ENCODE measurements around the gene OPRD1. TPM values are rescaled to one million over a fixed set of nuclear protein-coding genes. Genes with fewer than 3 reads are reported as not detected.

OPRD1 gene
- total and polyA plus RNA-seq, 2 donors (not counting 1 experiment from before 2014, with no cell fraction given) = not detected

DNA sequence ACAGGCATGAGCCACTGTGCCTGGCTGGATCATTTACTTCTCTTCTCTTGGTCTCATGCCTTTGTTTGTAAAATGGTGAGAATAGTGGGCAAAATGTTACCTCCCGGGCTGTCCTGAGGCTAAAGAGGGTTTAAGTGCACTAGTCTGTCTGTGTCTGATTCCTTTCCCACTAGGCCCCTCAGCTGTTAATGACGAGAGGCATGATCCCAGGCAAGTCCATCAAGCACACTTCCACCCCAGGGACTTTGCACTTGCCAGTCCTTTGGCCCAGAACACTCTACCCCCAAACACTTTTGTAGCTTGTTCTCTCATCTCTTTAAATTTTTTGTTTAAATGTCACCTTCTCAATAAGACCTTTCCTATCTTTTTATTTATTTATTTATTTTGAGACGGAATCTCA is 88.6 kb downstream of the OPRD1 start:
- Mint-ChIP-seq H3K27me3 (no peaks in the 10 kb centered on the region), H3K9me3 (ENCODE audit: insufficient read depth) (peaks cover 2% of the 10 kb centered on the region), H3K27ac (no peak overlapping the region), H3K4me1 (peaks cover 43% of the 10 kb centered on the region), H3K4me3 (no peak overlapping the region)
- ChIA-PET POLR2A (no interaction called here), CTCF (interaction anchor here (1.1 to 8.0 kb wide), 3 partner anchors 19 to 133 kb away, joined by 4 to 72 read pairs (median 7); no protein-coding TSS in a partner anchor)
- Histone ChIP-seq H3K9ac (ENCODE audit: low read length) (no peak overlapping the region), H3K27ac (ENCODE audit: low read length in 2 of 2) (no peak overlapping the region), H4K20me1 (ENCODE audit: control insufficient read depth, insufficient read depth, low read length, poor library complexity, severe bottlenecking) (peaks cover 16% of the 10 kb centered on the region), H3K36me3 (replicated peaks in 1 of 2; ENCODE audit: control extremely low read depth in 1 of 2, control insufficient read depth in 1 of 2, extremely low read depth in 1 of 2, insufficient read depth in 2 of 2, low read length in 1 of 2) (peaks cover 0 to 11% of the 10 kb centered on the region in 2 experiments), H3K4me1 (ENCODE audit: control insufficient read depth in 2 of 2, insufficient read depth in 2 of 2, low read length in 2 of 2) (peaks cover 6 to 8% of the 10 kb centered on the region in 2 donors), H2AFZ (ENCODE audit: insufficient read depth, low read depth, low read length, poor library complexity, severe bottlenecking) (no peak overlapping the region), H3K27me3 (replicated peaks in 1 of 4; ENCODE audit: control extremely low read depth in 1 of 4, control insufficient read depth in 3 of 4, insufficient read depth in 4 of 4, low read length in 3 of 4) (no peaks in the 10 kb centered on the region), H3K9me3 (ENCODE audit: control extremely low read depth in 1 of 3, control insufficient read depth in 2 of 3, insufficient read depth in 1 of 3, low read length in 2 of 3) (peaks cover 0 to 5% (median 3%) of the 10 kb centered on the region in 3 donors), H3K79me2 (ENCODE audit: control insufficient read depth, insufficient read depth, low read length) (peaks cover 76% of the 10 kb centered on the region), H3K4me3 (ENCODE audit: control extremely low read depth in 1 of 5, extremely low read depth in 1 of 5, insufficient read depth in 1 of 5, low read depth in 2 of 5, low read length in 4 of 5) (no peak overlapping the region), H3K4me2 (replicated peaks; ENCODE audit: low read depth, low read length, poor library complexity, severe bottlenecking) (no peak overlapping the region)
- 86% methylated on average over 2 of the region's 3 CpGs for WGBS (ENCODE audit: insufficient coverage)
- no peak for DNase-seq
- TF ChIP-seq, protein P1, sequence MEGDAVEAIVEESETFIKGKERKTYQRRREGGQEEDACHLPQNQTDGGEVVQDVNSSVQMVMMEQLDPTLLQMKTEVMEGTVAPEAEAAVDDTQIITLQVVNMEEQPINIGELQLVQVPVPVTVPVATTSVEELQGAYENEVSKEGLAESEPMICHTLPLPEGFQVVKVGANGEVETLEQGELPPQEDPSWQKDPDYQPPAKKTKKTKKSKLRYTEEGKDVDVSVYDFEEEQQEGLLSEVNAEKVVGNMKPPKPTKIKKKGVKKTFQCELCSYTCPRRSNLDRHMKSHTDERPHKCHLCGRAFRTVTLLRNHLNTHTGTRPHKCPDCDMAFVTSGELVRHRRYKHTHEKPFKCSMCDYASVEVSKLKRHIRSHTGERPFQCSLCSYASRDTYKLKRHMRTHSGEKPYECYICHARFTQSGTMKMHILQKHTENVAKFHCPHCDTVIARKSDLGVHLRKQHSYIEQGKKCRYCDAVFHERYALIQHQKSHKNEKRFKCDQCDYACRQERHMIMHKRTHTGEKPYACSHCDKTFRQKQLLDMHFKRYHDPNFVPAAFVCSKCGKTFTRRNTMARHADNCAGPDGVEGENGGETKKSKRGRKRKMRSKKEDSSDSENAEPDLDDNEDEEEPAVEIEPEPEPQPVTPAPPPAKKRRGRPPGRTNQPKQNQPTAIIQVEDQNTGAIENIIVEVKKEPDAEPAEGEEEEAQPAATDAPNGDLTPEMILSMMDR (IDR thresholded peaks at IDR 0.05) = no peak
- TF ChIP-seq EZH2 (IDR thresholded peaks at IDR 0.05; ENCODE audit: borderline replicate concordance, insufficient read depth, low read depth, low read length, poor library complexity, severe bottlenecking) = no peak
- intact Hi-C loops (cut with micrococcal nuclease) = no loop called here
- ATAC-seq (ENCODE audit: low read depth) = no peak

DNA sequence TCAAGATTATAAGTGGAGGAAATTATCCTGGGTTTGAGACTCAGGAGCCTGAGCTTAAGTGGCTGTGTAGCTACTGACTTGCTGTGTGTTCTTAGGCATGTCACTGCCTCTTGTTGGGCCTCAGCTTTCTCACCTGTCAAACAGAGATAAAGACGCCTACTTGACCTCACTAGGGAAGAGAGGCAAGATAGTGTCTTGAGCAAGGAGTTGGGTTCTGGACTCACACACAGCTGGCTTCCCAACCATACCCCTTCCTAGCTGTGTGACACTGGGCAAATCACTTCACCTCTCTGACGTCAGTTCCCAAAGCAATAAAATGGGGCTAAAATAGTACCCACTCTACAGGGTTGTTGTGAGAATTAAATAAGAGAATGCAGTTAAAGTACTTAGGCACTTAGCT is 90.8 kb downstream of the OPRD1 start:
- H3K36me3 ChIP-seq (replicated peaks in 1 of 2; ENCODE audit: control extremely low read depth in 1 of 2, control insufficient read depth in 1 of 2, extremely low read depth in 1 of 2, insufficient read depth in 2 of 2, low read length in 1 of 2) = no peaks in the 10 kb centered on the region
- H3K4me1 ChIP-seq (ENCODE audit: control insufficient read depth in 2 of 2, insufficient read depth in 2 of 2, low read length in 2 of 2) = peaks cover 6 to 8% of the 10 kb centered on the region in 2 donors
- Mint-ChIP-seq H3K4me1 (peaks cover 30% of the 10 kb centered on the region), H3K27ac (no peak overlapping the region), H3K4me3 (no peak overlapping the region), H3K9me3 (ENCODE audit: insufficient read depth) (peaks cover 2% of the 10 kb centered on the region), H3K27me3 (no peaks in the 10 kb centered on the region)
- H4K20me1 ChIP-seq (ENCODE audit: control insufficient read depth, insufficient read depth, low read length, poor library complexity, severe bottlenecking) = peaks cover 16% of the 10 kb centered on the region
- H3K9ac ChIP-seq (ENCODE audit: low read length) = no peak overlapping the region
- no peaks in the 10 kb centered on the region for H3K27me3 ChIP-seq (replicated peaks in 1 of 4; ENCODE audit: control extremely low read depth in 1 of 4, control insufficient read depth in 3 of 4, insufficient read depth in 4 of 4, low read length in 3 of 4)
- no peak for TF ChIP-seq EZH2 (IDR thresholded peaks at IDR 0.05; ENCODE audit: borderline replicate concordance, insufficient read depth, low read depth, low read length, poor library complexity, severe bottlenecking)
- TF ChIP-seq, protein P1 (IDR thresholded peaks at IDR 0.05) = no peak
- peaks cover 72% of the 10 kb centered on the region for H3K79me2 ChIP-seq (ENCODE audit: control insufficient read depth, insufficient read depth, low read length)
- no CpG with 5 or more reads among the region's 2 CpGs for WGBS (ENCODE audit: insufficient coverage)
- H3K4me3 ChIP-seq (ENCODE audit: control extremely low read depth in 1 of 5, extremely low read depth in 1 of 5, insufficient read depth in 1 of 5, low read depth in 2 of 5, low read length in 4 of 5) = no peak overlapping the region
- ChIA-PET CTCF (interaction anchor here (1.1 to 2.5 kb wide), 3 partner anchors 21 to 122 kb away, joined by 3 to 6 read pairs (median 3); no protein-coding TSS in a partner anchor), POLR2A (interaction anchor here (0.6 kb wide), 1 partner anchor 969 kb away, joined by 4 read pairs; no protein-coding TSS in a partner anchor)
- no peak for ATAC-seq (ENCODE audit: low read depth)
- intact Hi-C loops (cut with micrococcal nuclease) = no loop called here
- no peak for DNase-seq
- no peak overlapping the region for H3K4me2 ChIP-seq (replicated peaks; ENCODE audit: low read depth, low read length, poor library complexity, severe bottlenecking)
- H2AFZ ChIP-seq (ENCODE audit: insufficient read depth, low read depth, low read length, poor library complexity, severe bottlenecking) = no peak overlapping the region
- peaks cover 0 to 5% (median 3%) of the 10 kb centered on the region in 3 donors for H3K9me3 ChIP-seq (ENCODE audit: control extremely low read depth in 1 of 3, control insufficient read depth in 2 of 3, insufficient read depth in 1 of 3, low read length in 2 of 3)
- no peak overlapping the region for H3K27ac ChIP-seq (ENCODE audit: low read length in 2 of 2)

Measured in B cell (primary cell).